ENCODE data around the gene ZNF556. TPM values are rescaled to one million over a fixed set of nuclear protein-coding genes. Genes with fewer than 3 reads are reported as not detected.
"Not testable (repeated sequence)": the region's sequence is repeated elsewhere in the genome, so short reads cannot be mapped to it uniquely, and the experiment has no call there.

ZNF556 gene
- total RNA-seq, 2 experiments from 2014 or later = not detected

- ChIA-PET POLR2A (interaction anchor here (0.6 to 0.7 kb wide), 2 partner anchors 15 to 208 kb away, joined by 3 to 9 read pairs; partner anchors contain the start of gene ZNF555), CTCF (interaction anchor here (1.8 kb wide), 1 partner anchor 220 kb away, joined by 4 read pairs; no protein-coding TSS in a partner anchor)
- peak overlapping the region; percentile 82 for H3K27ac Mint-ChIP-seq
- peaks cover 43% of the 10 kb centered on the region for H3K36me3 Mint-ChIP-seq (ENCODE audit: low read depth)
- peak; percentile 39 for ATAC-seq
- intact Hi-C loops (cut with DNase I, micrococcal nuclease) = no loop called here
- H3K9me3 Mint-ChIP-seq (ENCODE audit: low read depth) = peaks cover 36% of the 10 kb centered on the region
- H3K4me3 Mint-ChIP-seq = no peak overlapping the region
- no peak for DNase-seq
- H3K4me1 Mint-ChIP-seq = peaks cover 22% of the 10 kb centered on the region
- no peaks in the 10 kb centered on the region for H3K27me3 Mint-ChIP-seq
These were observed 10.6 kb upstream of the ZNF556 start for GRCh38 chr19:2856457-2857050.

DNA sequence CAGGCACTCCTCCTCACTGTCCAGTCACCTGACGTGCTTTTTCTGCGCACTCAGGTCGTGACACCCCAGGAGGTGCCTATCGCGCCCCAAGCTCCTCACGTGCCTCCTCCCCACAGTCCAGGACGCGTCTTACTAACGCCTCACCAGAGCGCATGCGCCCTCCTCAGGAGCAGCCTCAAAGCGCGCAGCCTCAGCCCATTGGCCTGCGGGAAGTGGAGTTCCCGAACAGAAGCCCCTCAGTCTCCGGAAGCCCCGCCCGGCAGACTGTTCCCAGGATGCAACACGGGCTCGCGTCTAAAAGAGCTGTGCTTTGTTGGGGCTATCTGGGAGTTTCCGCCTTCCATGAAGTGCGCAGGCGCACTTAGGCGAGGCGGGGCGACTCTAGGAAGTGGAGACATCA lies 8.3 kb upstream of the ZNF556 start:
- intact Hi-C loops (cut with DNase I, micrococcal nuclease) = no loop called here
- Mint-ChIP-seq H3K27ac (no peak overlapping the region), H3K4me3 (no peak overlapping the region), H3K4me1 (peaks cover 22% of the 10 kb centered on the region), H3K36me3 (ENCODE audit: low read depth) (peaks cover 20% of the 10 kb centered on the region), H3K27me3 (no peaks in the 10 kb centered on the region), H3K9me3 (ENCODE audit: low read depth) (peaks cover 16% of the 10 kb centered on the region)
- ATAC-seq (no peak), DNase-seq (no peak)
- POLR2A ChIA-PET = no interaction called here
- CTCF ChIA-PET = interaction anchor here (0.7 to 1.5 kb wide), 4 partner anchors 26 to 211 kb away, joined by 3 to 5 read pairs (median 4); no protein-coding TSS in a partner anchor

GRCh38 chr19:2863816-2864215 lies 3.3 kb upstream of the ZNF556 start:
- ATAC-seq (no peak), DNase-seq (no peak)
- H3K27me3 Mint-ChIP-seq = peaks cover 5% of the 10 kb centered on the region
- intact Hi-C loops (cut with DNase I, micrococcal nuclease) = no loop called here
- no peaks in the 10 kb centered on the region for H3K9me3 Mint-ChIP-seq (ENCODE audit: low read depth)
- CTCF ChIA-PET = interaction anchor here (0.6 to 0.7 kb wide), 3 partner anchors 211 to 565 kb away, joined by 3 to 5 read pairs (median 3); no protein-coding TSS in a partner anchor
- no peak overlapping the region for H3K4me3 Mint-ChIP-seq
- no peaks in the 10 kb centered on the region for H3K36me3 Mint-ChIP-seq (ENCODE audit: low read depth)
- POLR2A ChIA-PET = no interaction called here
- no peaks in the 10 kb centered on the region for H3K4me1 Mint-ChIP-seq
- H3K27ac Mint-ChIP-seq = no peak overlapping the region

GRCh38 chr19:2865334-2866100 lies 1.6 kb upstream of the ZNF556 start:
- ATAC-seq = no peak
- peaks cover 5% of the 10 kb centered on the region for H3K27me3 Mint-ChIP-seq
- H3K27ac Mint-ChIP-seq = no peak overlapping the region
- POLR2A ChIA-PET = no interaction called here
- no peak overlapping the region for H3K4me3 Mint-ChIP-seq
- DNase-seq = no peak
- no peaks in the 10 kb centered on the region for H3K36me3 Mint-ChIP-seq (ENCODE audit: low read depth)
- CTCF ChIA-PET = interaction anchor here (0.6 kb wide), 1 partner anchor 231 kb away, joined by 3 read pairs; no protein-coding TSS in a partner anchor
- no peaks in the 10 kb centered on the region for H3K4me1 Mint-ChIP-seq
- H3K9me3 Mint-ChIP-seq (ENCODE audit: low read depth) = no peaks in the 10 kb centered on the region
- intact Hi-C loops (cut with DNase I, micrococcal nuclease) = no loop called here

DNA sequence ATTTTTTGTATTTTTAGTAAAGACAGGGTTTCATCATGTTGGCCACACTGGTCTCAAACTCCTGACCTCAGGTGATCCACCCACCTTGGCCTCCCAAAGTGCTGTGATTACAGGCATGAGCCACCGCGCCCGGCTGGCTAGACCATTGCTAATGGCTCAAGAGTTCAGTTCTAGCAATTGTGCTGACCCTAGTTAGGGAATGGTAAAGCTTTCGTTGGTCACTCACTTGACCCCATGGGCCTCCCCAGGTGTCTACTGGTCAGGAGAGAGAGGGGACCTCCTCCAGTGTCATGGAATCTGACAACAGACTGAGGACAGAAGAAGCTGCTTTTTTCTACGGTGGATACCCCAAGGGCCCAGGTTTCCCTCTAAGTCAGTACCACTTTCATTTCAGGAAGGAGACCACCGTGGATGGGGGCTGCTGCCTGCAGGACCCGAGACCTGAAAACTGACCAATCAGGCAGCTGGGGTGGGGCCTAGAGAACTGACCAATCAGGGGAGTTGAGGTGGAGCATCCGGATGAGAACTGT lies 575 bp upstream of the ZNF556 start:
- DNase-seq (no peak), ATAC-seq (no peak)
- Mint-ChIP-seq H3K9me3 (ENCODE audit: low read depth) (no peaks in the 10 kb centered on the region), H3K27me3 (peaks cover 5% of the 10 kb centered on the region), H3K36me3 (ENCODE audit: low read depth) (no peaks in the 10 kb centered on the region), H3K27ac (no peak overlapping the region), H3K4me3 (no peak overlapping the region), H3K4me1 (no peaks in the 10 kb centered on the region)
- POLR2A ChIA-PET = no interaction called here
- intact Hi-C loops (cut with DNase I, micrococcal nuclease) = no loop called here
- CTCF ChIA-PET = interaction anchor here (0.6 to 1.0 kb wide), 4 partner anchors 25 to 213 kb away, joined by 3 to 4 read pairs (median 3); partner anchors contain the start of gene ZNF555

- Mint-ChIP-seq H3K4me3 (no peak overlapping the region), H3K27ac (no peak overlapping the region), H3K36me3 (ENCODE audit: low read depth) (no peaks in the 10 kb centered on the region), H3K27me3 (peaks cover 5% of the 10 kb centered on the region), H3K4me1 (no peaks in the 10 kb centered on the region), H3K9me3 (ENCODE audit: low read depth) (no peaks in the 10 kb centered on the region)
- CTCF ChIA-PET = interaction anchor here (3.8 kb wide), 1 partner anchor 222 kb away, joined by 11 read pairs; no protein-coding TSS in a partner anchor
- DNase-seq (no peak), ATAC-seq (no peak)
- POLR2A ChIA-PET = no interaction called here
- intact Hi-C loops (cut with DNase I, micrococcal nuclease) = loop anchor here in 1 of 2 experiments (5.0 kb wide), 1 partner anchor 47 kb away; no protein-coding TSS in a partner anchor
These were observed 2.5 kb downstream of the ZNF556 start for GRCh38 chr19:2869618-2870017.

DNA sequence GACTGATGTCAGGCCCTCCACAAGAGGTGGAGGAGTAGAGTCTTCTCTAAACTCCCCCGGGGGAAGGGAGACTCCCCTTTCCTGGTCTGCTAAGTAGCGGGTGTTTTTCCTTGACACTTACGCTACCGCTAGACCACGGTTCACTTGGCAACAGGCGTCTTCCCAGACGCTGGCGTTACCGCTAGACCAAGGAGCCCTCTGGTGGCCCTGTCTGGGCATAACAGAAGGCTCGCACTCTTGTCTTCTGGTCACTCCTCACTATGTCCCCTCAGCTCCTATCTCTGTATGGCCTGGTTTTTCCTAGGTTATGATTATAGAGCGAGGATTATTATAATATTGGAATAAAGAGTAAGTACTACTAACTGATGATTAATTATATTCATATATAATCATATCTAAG lies 5.0 kb downstream of the ZNF556 start:
- DNase-seq; H3K27ac Mint-ChIP-seq; ATAC-seq; H3K4me3 Mint-ChIP-seq; H3K9me3 Mint-ChIP-seq (ENCODE audit: low read depth); H3K36me3 Mint-ChIP-seq (ENCODE audit: low read depth); POLR2A ChIA-PET; H3K27me3 Mint-ChIP-seq; H3K4me1 Mint-ChIP-seq: not testable (repeated sequence)
- intact Hi-C loops (cut with DNase I, micrococcal nuclease) = loop anchor here (1.0 to 5.0 kb wide), 3 partner anchors 50 to 224 kb away; no protein-coding TSS in a partner anchor
- CTCF ChIA-PET = interaction anchor here (1.0 kb wide), 1 partner anchor 15 kb away, joined by 3 read pairs; no protein-coding TSS in a partner anchor

DNA sequence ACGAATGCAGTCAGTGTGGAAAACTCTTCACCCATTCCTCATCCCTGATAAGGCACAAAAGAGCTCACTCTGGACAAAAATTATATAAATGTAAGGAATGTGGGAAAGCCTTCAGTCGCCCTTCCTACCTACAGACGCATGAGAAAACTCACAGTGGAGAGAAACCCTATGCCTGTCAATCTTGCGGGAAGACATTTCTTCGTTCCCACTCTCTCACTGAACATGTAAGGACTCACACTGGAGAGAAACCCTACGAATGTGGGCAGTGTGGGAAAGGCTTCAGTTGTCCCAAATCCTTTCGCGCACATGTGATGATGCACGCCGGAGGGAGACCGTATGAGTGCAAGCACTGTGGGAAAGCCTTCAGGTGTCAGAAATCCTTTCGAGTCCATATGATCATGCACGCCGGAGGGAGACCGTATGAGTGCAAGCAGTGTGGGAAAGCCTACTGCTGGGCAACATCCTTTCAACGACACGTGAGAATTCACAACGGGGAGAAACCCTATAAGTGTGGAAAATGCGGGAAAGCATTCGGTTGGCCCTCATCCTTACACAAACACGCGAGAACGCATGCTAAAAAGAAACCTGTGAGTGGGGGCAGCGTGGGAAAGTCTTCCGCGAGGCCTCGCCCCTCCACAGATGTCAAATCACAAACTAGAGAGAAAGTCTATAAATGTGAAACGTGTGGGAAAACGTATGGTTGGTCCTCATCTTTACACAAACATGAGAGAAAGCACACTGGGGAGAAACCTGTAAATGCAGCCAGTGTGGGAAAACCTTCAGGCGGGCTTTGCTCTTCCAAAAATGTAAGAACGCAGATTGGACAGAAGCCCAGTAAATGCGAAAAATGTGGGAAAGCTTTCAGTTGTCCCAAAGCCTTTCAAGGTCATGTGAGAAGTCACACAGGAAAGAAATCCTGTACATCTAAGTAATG lies 10.5 kb downstream of the ZNF556 start:
- intact Hi-C loops (cut with DNase I, micrococcal nuclease) = no loop called here
- Mint-ChIP-seq H3K27ac (no peak overlapping the region), H3K27me3 (no peaks in the 10 kb centered on the region), H3K4me1 (no peaks in the 10 kb centered on the region), H3K4me3 (no peak overlapping the region), H3K9me3 (ENCODE audit: low read depth) (peaks cover 12% of the 10 kb centered on the region), H3K36me3 (ENCODE audit: low read depth) (peaks cover 13% of the 10 kb centered on the region)
- ATAC-seq (no peak), DNase-seq (no peak)
- CTCF ChIA-PET = no interaction called here
- POLR2A ChIA-PET = no interaction called here

DNA sequence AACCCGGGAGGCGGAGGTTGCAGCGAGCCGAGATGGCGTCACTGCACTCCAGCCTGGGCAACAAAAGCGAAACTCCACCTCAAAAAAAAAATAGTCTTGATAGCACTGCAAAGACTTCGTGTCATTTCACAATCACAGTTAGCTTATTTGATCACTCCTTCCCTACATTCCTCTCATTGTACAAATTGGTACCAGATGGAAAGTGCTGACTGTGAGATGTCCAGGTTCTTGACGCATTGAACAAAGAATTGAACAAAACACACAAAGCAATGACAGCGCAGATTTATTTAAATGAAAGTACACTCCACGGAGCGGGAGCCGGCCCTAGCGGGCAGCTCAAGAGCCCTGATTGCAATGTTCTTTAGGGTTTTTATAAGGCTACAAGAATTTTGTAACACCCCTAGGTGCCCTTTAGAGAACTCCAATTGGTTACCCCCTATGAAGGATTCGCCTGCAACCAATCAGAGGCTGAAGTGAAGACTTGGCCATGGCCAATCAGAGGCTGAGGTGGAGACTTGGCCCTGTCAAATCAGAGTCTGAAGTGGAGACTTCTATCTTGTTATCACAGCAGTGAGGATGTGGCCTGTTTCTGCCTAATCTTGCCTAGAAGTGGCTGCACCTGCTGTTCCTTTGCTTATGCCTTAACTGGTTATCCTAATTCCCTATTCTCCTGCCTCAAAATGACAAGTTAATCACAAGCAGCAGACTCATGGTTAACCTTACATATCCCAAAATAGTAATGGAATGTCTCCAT lies 16.7 kb downstream of the ZNF556 start:
- intact Hi-C loops (cut with DNase I, micrococcal nuclease) = no loop called here
- Mint-ChIP-seq H3K9me3 (ENCODE audit: low read depth) (no peaks in the 10 kb centered on the region), H3K36me3 (ENCODE audit: low read depth) (peaks cover 2% of the 10 kb centered on the region), H3K4me3 (no peak overlapping the region), H3K27ac (no peak overlapping the region), H3K4me1 (peaks cover 5% of the 10 kb centered on the region), H3K27me3 (no peaks in the 10 kb centered on the region)
- DNase-seq (no peak), ATAC-seq (peak; percentile 50)
- ChIA-PET POLR2A (interaction anchor here (0.6 kb wide), 2 partner anchors 8 to 164 kb away, joined by 4 to 8 read pairs; no protein-coding TSS in a partner anchor), CTCF (interaction anchor here (0.7 to 1.6 kb wide), 3 partner anchors 8 to 67 kb away, joined by 3 to 6 read pairs (median 4); partner anchors contain the start of gene ZNF555)

GRCh38 chr19:2885736-2886135 lies 18.6 kb downstream of the ZNF556 start:
- Mint-ChIP-seq H3K4me3 (no peak overlapping the region), H3K27me3 (no peaks in the 10 kb centered on the region), H3K9me3 (ENCODE audit: low read depth) (no peaks in the 10 kb centered on the region), H3K4me1 (peaks cover 5% of the 10 kb centered on the region), H3K27ac (no peak overlapping the region), H3K36me3 (ENCODE audit: low read depth) (no peaks in the 10 kb centered on the region)
- ATAC-seq = no peak
- intact Hi-C loops (cut with DNase I, micrococcal nuclease) = no loop called here
- ChIA-PET POLR2A (no interaction called here), CTCF (interaction anchor here (1.2 kb wide), 1 partner anchor 28 kb away, joined by 4 read pairs; no protein-coding TSS in a partner anchor)
- no peak for DNase-seq
